GM12801 (cell line): Measurements from ENCODE around the gene THOC6.

Experiments used
- CTCF ChIP-seq: IDR thresholded peaks from one replicate; pipeline ENCODE4 v1.5.1; 2011; ENCODE audit warnings: control low read depth; ENCODE audit not compliant: insufficient read length; ENCODE audit errors: extremely low read depth

Gene THOC6

GRCh38 chr16:2980227-2981176, 43.3 kb upstream of the THOC6 start, which contains the start of gene PKMYT1:
Gene PKMYT1 (minus strand): TSS chr16:2980446. CDS start chr16:2979657, 789 bp downstream.
- TF ChIP-seq CTCF: no peak

GRCh38 chr16:2981177-2981898, 42.5 kb upstream of the THOC6 start:
- no peak for TF ChIP-seq CTCF

- TF ChIP-seq CTCF: no peak
These were observed 42.0 kb upstream of the THOC6 start for GRCh38 chr16:2981899-2982250.

GRCh38 chr16:2982402-2982801, 41.4 kb upstream of the THOC6 start:
- no peak for TF ChIP-seq CTCF

GRCh38 chr16:2983706-2984136, 40.1 kb upstream of the THOC6 start:
- TF ChIP-seq CTCF: no peak

- no peak for TF ChIP-seq CTCF
These were observed 38.4 kb upstream of the THOC6 start for GRCh38 chr16:2985462-2985861.

GRCh38 chr16:2985893-2986355, 37.9 kb upstream of the THOC6 start:
- TF ChIP-seq CTCF: no peak
